Mammary epithelial cell (primary cell): Measurements from ENCODE around the gene PTGDS.

Source experiments
- EZH2 ChIP-seq: IDR thresholded peaks from 2 replicates; pipeline ENCODE4 v1.6.1; 2012; ENCODE audit warnings: low read length, inconsistent platforms, borderline replicate concordance
- TF ChIP-seq, protein P1 (sequence below), 2 donors: IDR thresholded peaks in 1 of 2; conservative IDR thresholded peaks in 1 of 2; 2 replicates each; pipeline ENCODE4 v1.5.1; 2011 to 2012; ENCODE audit warnings: inconsistent platforms in 2 of 2, low read length in 2 of 2, mild to moderate bottlenecking in 2 of 2, control low read depth in 1 of 2, low read depth in 1 of 2; ENCODE audit not compliant: insufficient read depth in 1 of 2; ENCODE audit errors: extremely low read depth in 1 of 2

DNA sequence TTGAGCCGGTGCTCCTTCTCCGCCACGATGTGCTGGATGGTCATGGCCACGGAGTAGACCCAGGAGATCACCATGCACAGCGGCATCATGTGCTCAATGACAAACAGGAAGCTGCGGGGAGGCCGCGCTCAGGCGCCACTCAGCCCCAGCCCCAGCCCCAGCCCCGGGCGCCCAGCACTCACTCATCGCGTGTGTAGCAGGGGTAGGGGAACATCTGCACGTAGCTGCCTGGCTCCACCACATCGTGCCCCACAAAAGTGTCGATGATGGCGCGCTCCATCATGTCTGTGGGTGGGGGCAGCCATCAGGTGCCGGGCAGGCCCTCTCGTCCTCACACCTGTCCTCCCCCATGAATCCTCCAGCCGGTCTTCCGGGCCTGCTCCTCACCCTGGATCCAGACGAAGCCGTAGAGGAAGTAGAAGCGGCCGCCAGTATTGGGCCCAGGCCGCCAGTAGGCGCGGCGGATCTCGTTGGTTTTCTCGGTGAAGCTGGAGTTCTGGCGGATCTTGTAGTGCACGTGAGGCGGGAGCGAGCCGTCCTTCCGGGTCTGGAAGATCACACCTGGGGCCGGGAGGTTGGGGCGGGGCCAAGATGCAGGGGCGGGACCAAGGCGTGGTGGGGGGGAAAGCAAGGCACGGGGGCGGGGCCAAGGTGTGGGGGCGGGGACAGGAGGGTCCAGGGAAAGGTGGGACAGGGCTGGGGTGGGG is 40.6 kb downstream of the PTGDS start:
- TF ChIP-seq, protein P1, sequence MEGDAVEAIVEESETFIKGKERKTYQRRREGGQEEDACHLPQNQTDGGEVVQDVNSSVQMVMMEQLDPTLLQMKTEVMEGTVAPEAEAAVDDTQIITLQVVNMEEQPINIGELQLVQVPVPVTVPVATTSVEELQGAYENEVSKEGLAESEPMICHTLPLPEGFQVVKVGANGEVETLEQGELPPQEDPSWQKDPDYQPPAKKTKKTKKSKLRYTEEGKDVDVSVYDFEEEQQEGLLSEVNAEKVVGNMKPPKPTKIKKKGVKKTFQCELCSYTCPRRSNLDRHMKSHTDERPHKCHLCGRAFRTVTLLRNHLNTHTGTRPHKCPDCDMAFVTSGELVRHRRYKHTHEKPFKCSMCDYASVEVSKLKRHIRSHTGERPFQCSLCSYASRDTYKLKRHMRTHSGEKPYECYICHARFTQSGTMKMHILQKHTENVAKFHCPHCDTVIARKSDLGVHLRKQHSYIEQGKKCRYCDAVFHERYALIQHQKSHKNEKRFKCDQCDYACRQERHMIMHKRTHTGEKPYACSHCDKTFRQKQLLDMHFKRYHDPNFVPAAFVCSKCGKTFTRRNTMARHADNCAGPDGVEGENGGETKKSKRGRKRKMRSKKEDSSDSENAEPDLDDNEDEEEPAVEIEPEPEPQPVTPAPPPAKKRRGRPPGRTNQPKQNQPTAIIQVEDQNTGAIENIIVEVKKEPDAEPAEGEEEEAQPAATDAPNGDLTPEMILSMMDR (conservative IDR thresholded peaks at IDR 0.05 in 1 of 2, IDR thresholded peaks at IDR 0.05 in 1 of 2; ENCODE audit: extremely low read depth in 1 of 2, insufficient read depth in 1 of 2, low read depth in 1 of 2, low read length in 2 of 2) = no peak
- no peak for TF ChIP-seq EZH2
